GM12892 (cell line): ENCODE data around the gene EHBP1.

Experiments
- POLR2AphosphoS5 ChIP-seq: IDR thresholded peaks from 2 replicates; pipeline ENCODE4 v1.6.1; 2011; ENCODE audit warnings: low read depth, low read length, control low read depth
- TAF1 ChIP-seq: IDR thresholded peaks from 2 replicates; pipeline ENCODE4 v1.6.1; 2011; ENCODE audit warnings: low read depth, mild to moderate bottlenecking, control low read depth, low read length, borderline replicate concordance

- TF ChIP-seq TAF1 (no peak), POLR2AphosphoS5 (no peak)
These were observed 22.5 kb downstream of the EHBP1 start for GRCh38 chr2:62727876-62728566.
